SK-N-SH treated with all-trans-retinoic acid at 6 μM for 48 hours (cell line): ENCODE data around the gene PROM2.

ENCODE experiments used
- ATAC-seq: fragments of 200-7000 bp; cut with Tn5 transposase; 3 replicates; pipeline ENCODE4 v1.9.1; 2020; ENCODE audit warnings: mild to moderate bottlenecking, moderate library complexity
- ARNTL ChIP-seq: fragments of 450-650 bp; formaldehyde crosslinking; IDR thresholded peaks from 2 replicates; pipeline ENCODE4 v1.5.0; 2020; ENCODE audit warnings: low read depth, mild to moderate bottlenecking, moderate library complexity, borderline replicate concordance
- BACH2 ChIP-seq: fragments of 250-450 bp; sonication (Bioruptor Pico); IDR thresholded peaks from 2 replicates; pipeline ENCODE4 v1.9.0; 2021; ENCODE audit warnings: mild to moderate bottlenecking, borderline replicate concordance
- CREB5 ChIP-seq: fragments of 250-450 bp; sonication (Bioruptor Pico); IDR thresholded peaks from 2 replicates; pipeline ENCODE4 v1.5.1; 2020; ENCODE audit warnings: low read depth, mild to moderate bottlenecking, moderate library complexity
- CSDC2 ChIP-seq: fragments of 250-450 bp; sonication (Bioruptor Pico); IDR thresholded peaks from 2 replicates; pipeline ENCODE4 v1.5.0; 2020; ENCODE audit warnings: mild to moderate bottlenecking, moderate library complexity
- CSRNP3 ChIP-seq: fragments of 250-450 bp; sonication (Bioruptor Pico); IDR thresholded peaks from 2 replicates; pipeline ENCODE4 v1.5.1; 2021; ENCODE audit warnings: mild to moderate bottlenecking, moderate library complexity
- ESRRG ChIP-seq: fragments of 250-450 bp; sonication (Bioruptor Pico); IDR thresholded peaks from 2 replicates; pipeline ENCODE4 v1.6.1; 2021; ENCODE audit warnings: mild to moderate bottlenecking
- ISL1 ChIP-seq: fragments of 250-450 bp; sonication (Bioruptor Pico); IDR thresholded peaks from 2 replicates; pipeline ENCODE4 v2.1.2; 2022; ENCODE audit warnings: mild to moderate bottlenecking, moderate library complexity
- OSR1 ChIP-seq: fragments of 250-450 bp; sonication (Bioruptor Pico); IDR thresholded peaks from 2 replicates; pipeline ENCODE4 v1.8.0; 2022; ENCODE audit warnings: moderate library complexity, mild to moderate bottlenecking, inconsistent platforms
- PATZ1 ChIP-seq: fragments of 250-450 bp; sonication (Bioruptor Pico); IDR thresholded peaks from 2 replicates; pipeline ENCODE4 v1.8.0; 2020; ENCODE audit warnings: mild to moderate bottlenecking, moderate library complexity, borderline replicate concordance
- PPARA ChIP-seq: fragments of 250-450 bp; sonication (Bioruptor Pico); IDR thresholded peaks from 2 replicates; pipeline ENCODE4 v1.5.0; 2020; ENCODE audit warnings: mild to moderate bottlenecking, borderline replicate concordance
- SNAI2 ChIP-seq: fragments of 250-450 bp; sonication (Bioruptor Pico); IDR thresholded peaks from 2 replicates; pipeline ENCODE4 v1.5.0; 2020; ENCODE audit warnings: mild to moderate bottlenecking, moderate library complexity
- TCF4 ChIP-seq: fragments of 250-450 bp; sonication (Bioruptor Pico); IDR thresholded peaks from 2 replicates; pipeline ENCODE4 v1.8.0; 2021; ENCODE audit warnings: mild to moderate bottlenecking, moderate library complexity, borderline replicate concordance
- TOX ChIP-seq: fragments of 250-450 bp; sonication (Bioruptor Pico); IDR thresholded peaks from 2 replicates; pipeline ENCODE4 v1.8.0; 2021; ENCODE audit warnings: mild to moderate bottlenecking, moderate library complexity, borderline replicate concordance
- TSHZ2 ChIP-seq: fragments of 250-450 bp; sonication (Bioruptor Pico); IDR thresholded peaks from 2 replicates; pipeline ENCODE4 v1.5.0; 2020; ENCODE audit warnings: mild to moderate bottlenecking, moderate library complexity
- ZC3H10 ChIP-seq: fragments of 250-450 bp; sonication (Bioruptor Pico); IDR thresholded peaks from 2 replicates; pipeline ENCODE4 v1.5.1; 2021; ENCODE audit warnings: mild to moderate bottlenecking, moderate library complexity
- ZFP3 ChIP-seq: fragments of 250-450 bp; sonication (Bioruptor Pico); IDR thresholded peaks from 2 replicates; pipeline ENCODE4 v1.5.0; 2020; ENCODE audit warnings: mild to moderate bottlenecking, moderate library complexity
- ZFP30 ChIP-seq: fragments of 450-650 bp; formaldehyde crosslinking; IDR thresholded peaks from 2 replicates; pipeline ENCODE4 v1.5.0; 2022; ENCODE audit warnings: mild to moderate bottlenecking, moderate library complexity
- ZNF565 ChIP-seq: fragments of 450-650 bp; formaldehyde crosslinking; conservative IDR thresholded peaks from 2 replicates; pipeline ENCODE4 v1.5.0; 2020; ENCODE audit warnings: low read depth, mild to moderate bottlenecking, moderate library complexity
- ZNF70 ChIP-seq: fragments of 450-650 bp; formaldehyde crosslinking; IDR thresholded peaks from 2 replicates; pipeline ENCODE4 v1.5.0; 2020; ENCODE audit warnings: mild to moderate bottlenecking, moderate library complexity
- ZNF8 ChIP-seq: fragments of 450-650 bp; formaldehyde crosslinking; IDR thresholded peaks from 2 replicates; pipeline ENCODE4 v1.5.0; 2020; ENCODE audit warnings: mild to moderate bottlenecking, moderate library complexity
- TF ChIP-seq, protein P1 (sequence below): fragments of 250-450 bp; sonication (Bioruptor Pico); IDR thresholded peaks from 2 replicates; pipeline ENCODE4 v1.8.0; 2021; ENCODE audit warnings: low read depth, mild to moderate bottlenecking, moderate library complexity, borderline replicate concordance

The PROM2 gene

DNA sequence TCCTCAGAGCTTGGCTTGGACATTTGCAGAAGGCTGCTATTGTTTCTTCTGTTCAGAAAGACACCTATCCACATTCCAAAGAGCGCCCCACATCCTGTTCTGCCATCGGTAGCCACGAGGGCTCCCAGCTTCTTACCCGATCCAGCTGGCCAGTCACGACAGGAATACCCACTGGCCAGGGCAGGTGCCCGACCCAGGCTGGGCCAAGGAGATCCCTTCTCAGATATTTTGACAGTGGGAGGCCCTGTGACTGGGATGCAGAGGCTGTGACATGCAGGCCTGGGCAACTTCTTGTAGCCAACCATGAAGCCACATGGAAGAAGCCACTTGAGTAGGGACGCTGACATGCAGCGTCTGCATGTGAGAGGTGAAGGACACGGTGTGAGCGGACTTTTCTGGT lies 57.4 kb downstream of the PROM2 start:
- no peak for TF ChIP-seq ZNF70 (CRISPR knock-in tag)
- TF ChIP-seq ARNTL = no peak
- no peak for TF ChIP-seq ZNF8 (CRISPR knock-in tag)
- TF ChIP-seq PPARA (CRISPR knock-in tag) = no peak
- no peak for TF ChIP-seq CSRNP3 (CRISPR knock-in tag)
- no peak for TF ChIP-seq TOX (CRISPR knock-in tag)
- no peak for TF ChIP-seq BACH2
- no peak for TF ChIP-seq CREB5 (CRISPR knock-in tag)
- no peak for TF ChIP-seq TCF4 (CRISPR knock-in tag)
- no peak for TF ChIP-seq ZC3H10 (CRISPR knock-in tag)
- TF ChIP-seq, protein P1, sequence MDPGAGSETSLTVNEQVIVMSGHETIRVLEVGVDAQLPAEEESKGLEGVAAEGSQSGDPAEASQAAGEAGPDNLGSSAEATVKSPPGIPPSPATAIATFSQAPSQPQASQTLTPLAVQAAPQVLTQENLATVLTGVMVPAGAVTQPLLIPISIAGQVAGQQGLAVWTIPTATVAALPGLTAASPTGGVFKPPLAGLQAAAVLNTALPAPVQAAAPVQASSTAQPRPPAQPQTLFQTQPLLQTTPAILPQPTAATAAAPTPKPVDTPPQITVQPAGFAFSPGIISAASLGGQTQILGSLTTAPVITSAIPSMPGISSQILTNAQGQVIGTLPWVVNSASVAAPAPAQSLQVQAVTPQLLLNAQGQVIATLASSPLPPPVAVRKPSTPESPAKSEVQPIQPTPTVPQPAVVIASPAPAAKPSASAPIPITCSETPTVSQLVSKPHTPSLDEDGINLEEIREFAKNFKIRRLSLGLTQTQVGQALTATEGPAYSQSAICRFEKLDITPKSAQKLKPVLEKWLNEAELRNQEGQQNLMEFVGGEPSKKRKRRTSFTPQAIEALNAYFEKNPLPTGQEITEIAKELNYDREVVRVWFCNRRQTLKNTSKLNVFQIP (CRISPR knock-in tag) = no peak
- TF ChIP-seq OSR1 (CRISPR knock-in tag) = no peak
- TF ChIP-seq ZNF565 (CRISPR knock-in tag) = no peak
- TF ChIP-seq ESRRG = no peak
- no peak for TF ChIP-seq SNAI2
- TF ChIP-seq PATZ1 (CRISPR knock-in tag) = no peak
- TF ChIP-seq ZFP30 (CRISPR knock-in tag) = no peak
- TF ChIP-seq ISL1 (CRISPR knock-in tag) = no peak
- TF ChIP-seq TSHZ2 (CRISPR knock-in tag) = no peak
- no peak for TF ChIP-seq CSDC2
- no peak for ATAC-seq

DNA sequence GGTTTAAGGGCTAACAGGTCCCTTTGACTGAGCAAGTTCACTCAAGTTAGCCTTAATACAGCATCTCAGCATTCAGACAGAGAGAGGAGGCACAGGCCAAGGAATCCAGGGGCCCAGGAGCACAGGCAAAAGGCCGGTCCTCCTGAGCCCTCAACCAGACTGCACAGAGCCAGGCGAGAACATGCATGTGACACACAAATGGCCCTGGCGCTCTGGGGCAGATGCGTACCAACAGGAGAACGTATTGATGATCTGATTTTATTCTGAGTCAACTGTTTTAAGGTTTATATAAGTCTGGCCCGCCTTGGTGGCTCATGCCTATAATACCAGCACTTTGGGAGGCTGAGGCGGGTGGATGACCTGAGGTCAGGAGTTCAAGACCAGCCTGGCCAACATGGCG lies 57.8 kb downstream of the PROM2 start:
- TF ChIP-seq ZNF8 (CRISPR knock-in tag) = no peak
- TF ChIP-seq PPARA (CRISPR knock-in tag) = no peak
- no peak for TF ChIP-seq TOX (CRISPR knock-in tag)
- no peak for TF ChIP-seq TCF4 (CRISPR knock-in tag)
- TF ChIP-seq ZC3H10 (CRISPR knock-in tag) = no peak
- TF ChIP-seq ARNTL = no peak
- TF ChIP-seq CSRNP3 (CRISPR knock-in tag) = no peak
- no peak for TF ChIP-seq ISL1 (CRISPR knock-in tag)
- TF ChIP-seq, protein P1 (CRISPR knock-in tag) = no peak
- no peak for TF ChIP-seq CREB5 (CRISPR knock-in tag)
- TF ChIP-seq OSR1 (CRISPR knock-in tag) = no peak
- no peak for TF ChIP-seq SNAI2
- TF ChIP-seq ZFP3 (CRISPR knock-in tag) = no peak
- no peak for ATAC-seq
